A549 (cell line): Measurements from ENCODE around the gene FAM50B. TPM values are rescaled to one million over a fixed set of nuclear protein-coding genes. Genes with fewer than 3 reads are reported as not detected.
A peak's percentile ranks its signal among the peaks of the same experiment; 100 is the strongest.

Experiments
- ATAC-seq, 2 experiments: fragments of 200-7000 bp in 1 of 2; fragments of >200 bp in 1 of 2; cut with Nextera tagmentation in 1 of 2; cut with Tn5 transposase in 1 of 2; 3 replicates each; pipeline versions ENCODE4 v1.8.0 to v1.9.1; 2018 to 2020; ENCODE audit warnings: mild to moderate bottlenecking in 1 of 2, moderate library complexity in 1 of 2
- CTCF ChIA-PET: fragments of 300-600 bp; sonication (Branson Sonifier 250); formaldehyde crosslinking; extraction: SDS; loops from one replicate; lab custom pipeline; 2021; ENCODE audit warnings: antibody characterized with exemption, inconsistent platforms; lab: Yijun Ruan, JAX
- POLR2A ChIA-PET: fragments of 350-600 bp; formaldehyde crosslinking; extraction: SDS; loops from one replicate; lab custom pipeline; 2021; ENCODE audit warnings: antibody characterized with exemption, inconsistent platforms; lab: Yijun Ruan, JAX
- DNase-seq, 2 experiments: peaks; one replicate each; pipeline versions ENCODE4 v3.0.0 to v3.0.0-alpha.2; 2011 to 2016; ENCODE audit warnings: low read depth in 1 of 2, low spot score in 1 of 2
- FAIRE-seq: peaks from 2 replicates; lab custom pipeline; 2011; peaks lifted over from hg19 to GRCh38; lab: Jason Lieb, UNC
- H3K27ac ChIP-seq, 2 experiments: fragments of >200 bp; sonication (Bioruptor Twin); formaldehyde crosslinking; 3 replicates each; pipeline ENCODE4 v1.5.1; 2016 to 2017
- H3K4me1 ChIP-seq: fragments of >200 bp; sonication (Bioruptor Twin); formaldehyde crosslinking; 3 replicates; pipeline ENCODE4 v1.6.1; 2016
- H3K4me2 ChIP-seq: fragments of >200 bp; sonication (Bioruptor Twin); formaldehyde crosslinking; 3 replicates; pipeline ENCODE4 v1.6.1; 2016
- H3K4me3 ChIP-seq: fragments of >200 bp; sonication (Bioruptor Twin); formaldehyde crosslinking; 3 replicates; pipeline ENCODE4 v1.5.1; 2016
- H3K9me3 ChIP-seq: fragments of >200 bp; sonication (Bioruptor Twin); formaldehyde crosslinking; 3 replicates; pipeline ENCODE4 v1.6.1; 2016
- ATOH8 ChIP-seq: fragments of 250-450 bp; sonication (Bioruptor Pico); IDR thresholded peaks from 2 replicates; pipeline ENCODE4 v1.5.0; 2020; ENCODE audit warnings: low read depth, mild to moderate bottlenecking, moderate library complexity
- BHLHE40 ChIP-seq: IDR thresholded peaks from 2 replicates; pipeline ENCODE4 v1.6.1; 2012; ENCODE audit warnings: low read depth, low read length, inconsistent platforms
- EP300 ChIP-seq, 2 experiments: fragments of >200 bp; sonication (Bioruptor Twin); formaldehyde crosslinking; IDR thresholded peaks; 2 replicates in 1 of 2; 3 replicates in 1 of 2; pipeline ENCODE4 v1.6.1; 2016 to 2017
- ESRRA ChIP-seq: fragments of 150-350 bp; IDR thresholded peaks from 2 replicates; pipeline ENCODE4 v1.6.1; 2014; ENCODE audit warnings: mild to moderate bottlenecking, low read length, borderline replicate concordance
- FOXS1 ChIP-seq: fragments of 250-450 bp; sonication (Bioruptor Pico); IDR thresholded peaks from 2 replicates; pipeline ENCODE4 v1.5.0; 2020; ENCODE audit warnings: mild to moderate bottlenecking, moderate library complexity
- GATA3 ChIP-seq: IDR thresholded peaks from 2 replicates; pipeline ENCODE4 v1.6.1; 2012; ENCODE audit warnings: borderline replicate concordance
- HMGXB4 ChIP-seq: fragments of 250-450 bp; sonication (Bioruptor Pico); IDR thresholded peaks from 2 replicates; pipeline ENCODE4 v1.5.0; 2021; ENCODE audit warnings: mild to moderate bottlenecking, moderate library complexity, borderline replicate concordance
- HOXB13 ChIP-seq: fragments of 250-450 bp; sonication (Bioruptor Pico); IDR thresholded peaks from 2 replicates; pipeline ENCODE4 v1.5.0; 2020; ENCODE audit warnings: low read depth, mild to moderate bottlenecking, moderate library complexity
- HOXB5 ChIP-seq: fragments of 250-450 bp; sonication (Bioruptor Pico); IDR thresholded peaks from 2 replicates; pipeline ENCODE4 v1.5.0; 2020; ENCODE audit warnings: mild to moderate bottlenecking, moderate library complexity
- JUN ChIP-seq, 2 experiments: fragments of >200 bp; sonication (Bioruptor Twin); formaldehyde crosslinking; IDR thresholded peaks; 2 replicates in 1 of 2; 3 replicates in 1 of 2; pipeline ENCODE4 v1.6.1; 2016 to 2017
- MAX ChIP-seq: IDR thresholded peaks from 2 replicates; pipeline ENCODE4 v1.6.1; 2012
- MAZ ChIP-seq: fragments of 150-350 bp; IDR thresholded peaks from 2 replicates; pipeline ENCODE4 v1.6.1; 2014; ENCODE audit warnings: antibody characterized with exemption, low read depth, low read length, borderline replicate concordance
- MYC ChIP-seq: IDR thresholded peaks from 2 replicates; pipeline ENCODE4 v1.6.1; 2012; ENCODE audit warnings: mild to moderate bottlenecking, inconsistent platforms, low read length, improper control_type of control experiment, borderline replicate concordance
- NFE2L2 ChIP-seq: fragments of 150-350 bp; conservative IDR thresholded peaks from 2 replicates; pipeline ENCODE4 v1.6.1; 2014; ENCODE audit warnings: low read length
- PBX3 ChIP-seq: IDR thresholded peaks from 2 replicates; pipeline ENCODE4 v1.6.1; 2012
- PHF8 ChIP-seq: fragments of 200-600 bp; sonication (generic); IDR thresholded peaks from 2 replicates; pipeline ENCODE4 v1.6.1; 2016; ENCODE audit warnings: low read depth, mild to moderate bottlenecking, antibody characterized with exemption, moderate library complexity, borderline replicate concordance
- POLR2AphosphoS2 ChIP-seq: conservative IDR thresholded peaks from 2 replicates; pipeline ENCODE4 v1.6.1; 2012; ENCODE audit warnings: low read length, improper control_type of control experiment, inconsistent platforms
- RAD21 ChIP-seq, 2 experiments: fragments of >200 bp in 1 of 2; sonication (Bioruptor Twin) in 1 of 2; formaldehyde crosslinking in 1 of 2; IDR thresholded peaks in 1 of 2; conservative IDR thresholded peaks in 1 of 2; 2 replicates in 1 of 2; 3 replicates in 1 of 2; pipeline ENCODE4 v1.6.1; 2012 to 2018; ENCODE audit warnings: inconsistent platforms in 1 of 2
- RFX5 ChIP-seq: fragments of 450-650 bp; IDR thresholded peaks from 2 replicates; pipeline ENCODE4 v1.7.1; 2014; ENCODE audit warnings: antibody characterized with exemption, mild to moderate bottlenecking, moderate library complexity
- SMC3 ChIP-seq: fragments of >200 bp; sonication (Bioruptor Twin); formaldehyde crosslinking; IDR thresholded peaks from 3 replicates; pipeline ENCODE4 v1.6.1; 2018; ENCODE audit warnings: inconsistent platforms
- TFCP2L1 ChIP-seq: fragments of 250-450 bp; sonication (Bioruptor Pico); IDR thresholded peaks from 2 replicates; pipeline ENCODE4 v1.5.0; 2021; ENCODE audit warnings: mild to moderate bottlenecking
- TP53 ChIP-seq: fragments of 250-450 bp; sonication (Bioruptor Pico); IDR thresholded peaks from 2 replicates; pipeline ENCODE4 v1.5.0; 2021; ENCODE audit warnings: mild to moderate bottlenecking, moderate library complexity
- USF2 ChIP-seq: fragments of 450-650 bp; IDR thresholded peaks from 2 replicates; pipeline ENCODE4 v1.6.1; 2014; ENCODE audit warnings: antibody characterized with exemption
- ZSCAN20 ChIP-seq: fragments of 250-450 bp; sonication (Bioruptor Pico); IDR thresholded peaks from 2 replicates; pipeline ENCODE4 v1.8.0; 2022; ENCODE audit warnings: mild to moderate bottlenecking, moderate library complexity
- WGBS: methylation state at CpG from one replicate; pipeline ENCODE4 v1.1.6; 2017; ENCODE audit errors: missing lambda C conversion rate; 5-methylcytosine and 5-hydroxymethylcytosine counted together
- polyA plus RNA-seq, 4 experiments: library from polyadenylated mRNA; depleted of rRNA in 3 of 4; stranded (reverse); fragments of >200 nt; fragmentation: RNase III in 1 of 4; extraction: RNeasy Plus Mini Kit Qiagen cat#74134 plus additional on column Dnase treatment in 1 of 4; gene quantifications; 2 replicates in 3 of 4; 3 replicates in 1 of 4; pipeline ENCODE4 v1.2.3, GENCODE V29; 2011 to 2017

Gene FAM50B
- polyA plus RNA-seq, 2 of the 4 experiments (the other 2 are of a cell fraction), result 5.1 to 6.4 TPM

GRCh38 chr6:3882866-3883265, 33.7 kb downstream of the FAM50B start:
- FAIRE-seq, result no peak
- no peak for DNase-seq
- ChIA-PET CTCF (interaction anchor here (1.2 to 4.4 kb wide), 4 partner anchors 34 to 141 kb away, joined by 5 to 25 read pairs (median 6); partner anchors contain the start of gene FAM50B), POLR2A (no interaction called here)
- TF ChIP-seq PBX3 (no peak), NFE2L2 (no peak), SMC3 (no peak)
- H3K4me2 ChIP-seq, result no peak overlapping the region
- H3K9me3 ChIP-seq, result no peaks in the 10 kb centered on the region
- H3K4me1 ChIP-seq, result peaks cover 37% of the 10 kb centered on the region
- peak overlapping the region in 1 of 2 experiments; percentile 77; a peak in 3 of 6 replicates for H3K27ac ChIP-seq
- no peak for ATAC-seq
- no peak overlapping the region for H3K4me3 ChIP-seq
- WGBS, result 88% methylated on average over 5 of the region's 5 CpGs

GRCh38 chr6:3884007-3884745, 35.0 kb downstream of the FAM50B start:
- Histone ChIP-seq H3K9me3 (no peaks in the 10 kb centered on the region), H3K27ac (peak overlapping the region; percentile 74 to 77), H3K4me3 (no peak overlapping the region), H3K4me1 (peaks cover 51% of the 10 kb centered on the region), H3K4me2 (peak overlapping the region; percentile 64)
- CTCF ChIA-PET, result interaction anchor here (1.3 to 4.4 kb wide), 8 partner anchors 19 to 143 kb away, joined by 3 to 25 read pairs (median 8); partner anchors contain the start of gene FAM50B
- ATAC-seq, result peak; percentile 35 to 54; a peak in 3 of 6 replicates
- peak; percentile 21 to 60 for DNase-seq
- no peak for FAIRE-seq
- WGBS, result 47% methylated on average over 4 of the region's 6 CpGs
- POLR2A ChIA-PET, result no interaction called here
- TF ChIP-seq JUN (IDR thresholded peaks at IDR 0.05) (no peak), MYC (no peak), PBX3 (no peak), GATA3 (no peak), HOXB5 (CRISPR knock-in tag) (no peak), POLR2AphosphoS2 (no peak), MAX (no peak), TP53 (no peak), ATOH8 (CRISPR knock-in tag) (no peak), MAZ (no peak)

GRCh38 chr6:3885262-3886036, 36.3 kb downstream of the FAM50B start:
- no peak for FAIRE-seq
- no peak overlapping the region for H3K4me3 ChIP-seq
- TF ChIP-seq USF2 (no peak), HMGXB4 (CRISPR knock-in tag) (no peak), TFCP2L1 (no peak), ESRRA (no peak), SMC3 (peak; percentile 34; the same call in 1 of the 3 replicates), EP300 (IDR thresholded peaks at IDR 0.05) (no peak), POLR2AphosphoS2 (no peak), ZSCAN20 (CRISPR knock-in tag) (no peak), PHF8 (no peak), RAD21 (conservative IDR thresholded peaks at IDR 0.05 in 1 of 2, IDR thresholded peaks at IDR 0.05 in 1 of 2) (peak in 1 of 2 experiments; percentile 39; a peak in 3 of 5 replicates), BHLHE40 (no peak), HOXB13 (CRISPR knock-in tag) (no peak), FOXS1 (CRISPR knock-in tag) (no peak), RFX5 (no peak), MYC (no peak)

More at GRCh38 chr6:3885262-3886036, 36.3 kb downstream of the FAM50B start:
- no peaks in the 10 kb centered on the region for H3K9me3 ChIP-seq
- ChIA-PET CTCF (interaction anchor here (0.9 to 4.4 kb wide), 11 partner anchors 11 to 143 kb away, joined by 3 to 25 read pairs (median 5); partner anchors contain the start of gene FAM50B), POLR2A (no interaction called here)
- H3K4me2 ChIP-seq, result no peak overlapping the region
- ATAC-seq (peak; percentile 66 to 72; a peak in 4 of 6 replicates), DNase-seq (peak; percentile 23 to 62)
- WGBS, result 84% methylated on average over 9 of the region's 9 CpGs
- H3K4me1 ChIP-seq, result peaks cover 54% of the 10 kb centered on the region
- peak overlapping the region; percentile 74 to 86; a peak in 5 of 6 replicates for H3K27ac ChIP-seq
